LNCAP (cell line): ENCODE results near the gene HMGCS1.

Source experiments
- CTCF ChIP-seq: fragments of 450-650 bp; IDR thresholded peaks from 2 replicates; pipeline ENCODE4 v1.5.1; 2017; ENCODE audit warnings: mild to moderate bottlenecking

Gene HMGCS1

GRCh38 chr5:43258116-43258515 is 55.1 kb downstream of the HMGCS1 start:
- TF ChIP-seq CTCF, result no peak

- no peak for TF ChIP-seq CTCF
Observed at GRCh38 chr5:43256261-43256966, 56.8 kb downstream of the HMGCS1 start.

GRCh38 chr5:43255704-43256103 is 57.5 kb downstream of the HMGCS1 start:
- no peak for TF ChIP-seq CTCF

- TF ChIP-seq CTCF, result no peak
Observed at GRCh38 chr5:43251754-43252153, 61.5 kb downstream of the HMGCS1 start.

GRCh38 chr5:43245724-43246385 is 67.4 kb downstream of the HMGCS1 start:
- TF ChIP-seq CTCF, result no peak

- no peak for TF ChIP-seq CTCF
Observed at GRCh38 chr5:43244823-43245565, 68.2 kb downstream of the HMGCS1 start.

- TF ChIP-seq CTCF, result no peak
Observed at GRCh38 chr5:43243270-43243669, 69.9 kb downstream of the HMGCS1 start.
